Panc1 (cell line): ENCODE measurements around the gene IL20RA.

Experiments
- CTCF ChIP-seq: fragments of 450-650 bp; IDR thresholded peaks from 2 replicates; pipeline ENCODE4 v1.5.1; 2017; ENCODE audit warnings: mild to moderate bottlenecking
- POLR2AphosphoS5 ChIP-seq: IDR thresholded peaks from 2 replicates; pipeline ENCODE4 v1.6.1; 2012; ENCODE audit warnings: mild to moderate bottlenecking, low read depth, low read length, moderate library complexity
- SIN3A ChIP-seq: IDR thresholded peaks from 2 replicates; pipeline ENCODE4 v1.6.1; 2012; ENCODE audit warnings: low read depth, mild to moderate bottlenecking, low read length, moderate library complexity, borderline replicate concordance; ENCODE audit not compliant: insufficient read depth

GRCh38 chr6:136960781-136961180 lies 84.0 kb downstream of the IL20RA start:
- no peak for TF ChIP-seq CTCF
- TF ChIP-seq POLR2AphosphoS5, result no peak
- no peak for TF ChIP-seq SIN3A
